Measurements from ENCODE around the gene NKAIN1. TPM values are rescaled to one million over a fixed set of nuclear protein-coding genes. Genes with fewer than 3 reads are reported as not detected.

The NKAIN1 gene
- total RNA-seq, 1 experiment from 2014 or later = 1.4 TPM

GRCh38 chr1:31259746-31260145 lies 20.1 kb upstream of the NKAIN1 start:
- CTCF ChIA-PET = no interaction called here
- no peak for DNase-seq (ENCODE audit: low spot score)
- no peak overlapping the region for H3K27ac ChIP-seq (ENCODE audit: low read depth, low read length, poor library complexity, severe bottlenecking)
- no peaks in the 10 kb centered on the region for H3K27me3 ChIP-seq (replicated peaks; ENCODE audit: insufficient read depth, low read depth, low read length, poor library complexity)
- H3K4me3 ChIP-seq (ENCODE audit: low read depth, low read length, poor library complexity, severe bottlenecking) = no peak overlapping the region
- H3K9me3 ChIP-seq (ENCODE audit: low read depth, low read length, poor library complexity, severe bottlenecking) = no peaks in the 10 kb centered on the region
- POLR2A ChIA-PET (ENCODE audit: low non-redundant PET) = no interaction called here
- no peaks in the 10 kb centered on the region for H3K4me1 ChIP-seq (ENCODE audit: insufficient read depth, low read length, poor library complexity, severe bottlenecking)
- TF ChIP-seq CTCF (conservative IDR thresholded peaks at IDR 0.05; ENCODE audit: low read depth, low read length) (no peak), EZH2 (IDR thresholded peaks at IDR 0.05; ENCODE audit: borderline replicate concordance, low read depth, low read length, poor library complexity, severe bottlenecking) (no peak)
- peaks cover 57% of the 10 kb centered on the region for H3K36me3 ChIP-seq (ENCODE audit: insufficient read depth, low read length, poor library complexity, severe bottlenecking)
- no TSS peak for BruUV-seq (replicated peaks)
- intact Hi-C loops (cut with micrococcal nuclease; ENCODE audit: unreplicated experiment) = no loop called here

- peaks cover 52% of the 10 kb centered on the region for H3K36me3 ChIP-seq (ENCODE audit: insufficient read depth, low read length, poor library complexity, severe bottlenecking)
- DNase-seq (ENCODE audit: low spot score) = no peak
- TF ChIP-seq EZH2 (IDR thresholded peaks at IDR 0.05; ENCODE audit: borderline replicate concordance, low read depth, low read length, poor library complexity, severe bottlenecking) = no peak
- TF ChIP-seq CTCF (conservative IDR thresholded peaks at IDR 0.05; ENCODE audit: low read depth, low read length) = no peak
- intact Hi-C loops (cut with micrococcal nuclease; ENCODE audit: unreplicated experiment) = no loop called here
- no peaks in the 10 kb centered on the region for H3K4me1 ChIP-seq (ENCODE audit: insufficient read depth, low read length, poor library complexity, severe bottlenecking)
- POLR2A ChIA-PET (ENCODE audit: low non-redundant PET) = no interaction called here
- no peak overlapping the region for H3K4me3 ChIP-seq (ENCODE audit: low read depth, low read length, poor library complexity, severe bottlenecking)
- H3K27ac ChIP-seq (ENCODE audit: low read depth, low read length, poor library complexity, severe bottlenecking) = no peak overlapping the region
- BruUV-seq (replicated peaks) = no TSS peak
- no peaks in the 10 kb centered on the region for H3K9me3 ChIP-seq (ENCODE audit: low read depth, low read length, poor library complexity, severe bottlenecking)
- H3K27me3 ChIP-seq (replicated peaks; ENCODE audit: insufficient read depth, low read depth, low read length, poor library complexity) = no peaks in the 10 kb centered on the region
- CTCF ChIA-PET = no interaction called here
These were observed 18.9 kb upstream of the NKAIN1 start for GRCh38 chr1:31258581-31258980.

- BruUV-seq (replicated peaks) = no TSS peak
- no peak overlapping the region for H3K27ac ChIP-seq (ENCODE audit: low read depth, low read length, poor library complexity, severe bottlenecking)
- no peak overlapping the region for H3K4me3 ChIP-seq (ENCODE audit: low read depth, low read length, poor library complexity, severe bottlenecking)
- POLR2A ChIA-PET (ENCODE audit: low non-redundant PET) = no interaction called here
- TF ChIP-seq CTCF (conservative IDR thresholded peaks at IDR 0.05; ENCODE audit: low read depth, low read length) (no peak), EZH2 (IDR thresholded peaks at IDR 0.05; ENCODE audit: borderline replicate concordance, low read depth, low read length, poor library complexity, severe bottlenecking) (no peak)
- no peaks in the 10 kb centered on the region for H3K4me1 ChIP-seq (ENCODE audit: insufficient read depth, low read length, poor library complexity, severe bottlenecking)
- H3K36me3 ChIP-seq (ENCODE audit: insufficient read depth, low read length, poor library complexity, severe bottlenecking) = peaks cover 44% of the 10 kb centered on the region
- no peaks in the 10 kb centered on the region for H3K27me3 ChIP-seq (replicated peaks; ENCODE audit: insufficient read depth, low read depth, low read length, poor library complexity)
- no peaks in the 10 kb centered on the region for H3K9me3 ChIP-seq (ENCODE audit: low read depth, low read length, poor library complexity, severe bottlenecking)
- intact Hi-C loops (cut with micrococcal nuclease; ENCODE audit: unreplicated experiment) = no loop called here
- CTCF ChIA-PET = no interaction called here
- DNase-seq (ENCODE audit: low spot score) = no peak
These were observed 17.5 kb upstream of the NKAIN1 start for GRCh38 chr1:31257213-31257612.

All from A673 (cell line).